Lower lobe of right lung (tissue), 2 donors: Measurements from ENCODE around the gene MCCD1. TPM values are rescaled to one million over a fixed set of nuclear protein-coding genes. Genes with fewer than 3 reads are reported as not detected.
A peak's percentile ranks its signal among the peaks of the same experiment; 100 is the strongest.
"Not testable (repeated sequence)": the region's sequence is repeated elsewhere in the genome, so short reads cannot be mapped to it uniquely, and the experiment has no call there.

Experiments
- ATAC-seq, 2 donors: fragments of 200-7000 bp; cut with Tn5 transposase; one replicate each; pipeline ENCODE4 v1.9.1; 2020 to 2022; ENCODE audit warnings: mild to moderate bottlenecking in 2 of 2, moderate library complexity in 2 of 2
- DNase-seq: peaks from one replicate; pipeline ENCODE4 v3.0.0-alpha.2; 2020
- H3K27ac ChIP-seq: fragments of 200-600 bp; one replicate; pipeline ENCODE4 v1.8.0; 2022
- H3K27me3 ChIP-seq: fragments of 200-600 bp; one replicate; pipeline ENCODE4 v1.8.0; 2022; ENCODE audit warnings: low read depth
- H3K36me3 ChIP-seq: fragments of 200-600 bp; one replicate; pipeline ENCODE4 v1.8.0; 2022; ENCODE audit warnings: mild to moderate bottlenecking
- H3K4me1 ChIP-seq: fragments of 200-600 bp; one replicate; pipeline ENCODE4 v1.8.0; 2022
- H3K4me3 ChIP-seq: fragments of 200-600 bp; one replicate; pipeline ENCODE4 v1.8.0; 2022; ENCODE audit warnings: mild to moderate bottlenecking
- H3K9me3 ChIP-seq: fragments of 200-600 bp; one replicate; pipeline ENCODE4 v1.8.0; 2022
- CTCF ChIP-seq: fragments of 200-600 bp; IDR thresholded peaks from one replicate; pipeline ENCODE4 v1.8.0; 2022; ENCODE audit warnings: antibody characterized with exemption, mild to moderate bottlenecking
- intact Hi-C: fragments of 100-400 bp; cut with DNase I; formaldehyde crosslinking; loops from one replicate; pipeline ENCODE4 v1.11.0; 2022
- total RNA-seq: library from RNA; stranded (reverse); fragmentation: NEBNext Ultra II Directional; extraction: Animal tissue kit (Norgen Biotek cat#: 25700); gene quantifications from one replicate; pipeline ENCODE4 v1.2.1, GENCODE V29; 2021
- donor health status: DM: no; HTN: yes; CAD: no; lungs with severe emphysema.

MCCD1 gene
- total RNA-seq, 1 donor from 2014 or later: not detected

- Histone ChIP-seq H3K36me3 (peaks cover 21% of the 10 kb centered on the region), H3K27me3 (no peaks in the 10 kb centered on the region), H3K27ac (no peak overlapping the region), H3K4me3 (no peak overlapping the region), H3K9me3 (no peaks in the 10 kb centered on the region), H3K4me1 (peaks cover 2% of the 10 kb centered on the region)
- TF ChIP-seq CTCF: no peak
- intact Hi-C loops: no loop called here
- no peak for ATAC-seq
- DNase-seq: no peak
Observed at GRCh38 chr6:31502586-31502985, 26.2 kb upstream of the MCCD1 start.

GRCh38 chr6:31509036-31509435, 19.7 kb upstream of the MCCD1 start:
- H3K27me3 ChIP-seq, H3K4me3 ChIP-seq, H3K9me3 ChIP-seq, H3K27ac ChIP-seq, DNase-seq, intact Hi-C loops, H3K4me1 ChIP-seq: not testable (repeated sequence)
- H3K36me3 ChIP-seq: peaks cover 44% of the 10 kb centered on the region
- peak in 1 of 2 donors; percentile 34 for ATAC-seq

GRCh38 chr6:31510007-31510406, 18.8 kb upstream of the MCCD1 start:
- no peaks in the 10 kb centered on the region for H3K4me1 ChIP-seq
- no peak for DNase-seq
- no peak for ATAC-seq
- H3K36me3 ChIP-seq: peaks cover 44% of the 10 kb centered on the region
- no peaks in the 10 kb centered on the region for H3K9me3 ChIP-seq
- no peak overlapping the region for H3K27ac ChIP-seq
- intact Hi-C loops: no loop called here
- H3K27me3 ChIP-seq: no peaks in the 10 kb centered on the region
- no peak overlapping the region for H3K4me3 ChIP-seq
- TF ChIP-seq CTCF: no peak

GRCh38 chr6:31513456-31514165, 15.2 kb upstream of the MCCD1 start:
- Histone ChIP-seq H3K36me3 (peaks cover 15% of the 10 kb centered on the region), H3K27ac (no peak overlapping the region), H3K9me3 (no peaks in the 10 kb centered on the region), H3K4me3 (no peak overlapping the region), H3K27me3 (no peaks in the 10 kb centered on the region), H3K4me1 (no peaks in the 10 kb centered on the region)
- intact Hi-C loops: no loop called here
- DNase-seq (no peak), ATAC-seq (no peak)
- no peak for TF ChIP-seq CTCF

GRCh38 chr6:31521835-31522234, 6.9 kb upstream of the MCCD1 start:
- Histone ChIP-seq H3K27ac (no peak overlapping the region), H3K27me3 (no peaks in the 10 kb centered on the region), H3K4me3 (no peak overlapping the region), H3K9me3 (no peaks in the 10 kb centered on the region), H3K36me3 (no peaks in the 10 kb centered on the region), H3K4me1 (no peaks in the 10 kb centered on the region)
- ATAC-seq (no peak), DNase-seq (no peak)
- intact Hi-C loops: no loop called here
- TF ChIP-seq CTCF: no peak

- DNase-seq (no peak), ATAC-seq (no peak)
- H3K36me3 ChIP-seq: peaks cover 12% of the 10 kb centered on the region
- H3K4me1 ChIP-seq: no peaks in the 10 kb centered on the region
- no peak overlapping the region for H3K4me3 ChIP-seq
- TF ChIP-seq CTCF: no peak
- peak overlapping the region; percentile 11 for H3K27ac ChIP-seq
- no peaks in the 10 kb centered on the region for H3K9me3 ChIP-seq
- intact Hi-C loops: no loop called here
- H3K27me3 ChIP-seq: no peaks in the 10 kb centered on the region
Observed at GRCh38 chr6:31525553-31525931, 3.2 kb upstream of the MCCD1 start.
